ENCODE data around the gene SLC35F3. TPM values are rescaled to one million over a fixed set of nuclear protein-coding genes. Genes with fewer than 3 reads are reported as not detected.

The SLC35F3 gene
- polyA plus RNA-seq, 1 of the 3 experiments (the other 2 are of a cell fraction), result 0.87 TPM

DNA sequence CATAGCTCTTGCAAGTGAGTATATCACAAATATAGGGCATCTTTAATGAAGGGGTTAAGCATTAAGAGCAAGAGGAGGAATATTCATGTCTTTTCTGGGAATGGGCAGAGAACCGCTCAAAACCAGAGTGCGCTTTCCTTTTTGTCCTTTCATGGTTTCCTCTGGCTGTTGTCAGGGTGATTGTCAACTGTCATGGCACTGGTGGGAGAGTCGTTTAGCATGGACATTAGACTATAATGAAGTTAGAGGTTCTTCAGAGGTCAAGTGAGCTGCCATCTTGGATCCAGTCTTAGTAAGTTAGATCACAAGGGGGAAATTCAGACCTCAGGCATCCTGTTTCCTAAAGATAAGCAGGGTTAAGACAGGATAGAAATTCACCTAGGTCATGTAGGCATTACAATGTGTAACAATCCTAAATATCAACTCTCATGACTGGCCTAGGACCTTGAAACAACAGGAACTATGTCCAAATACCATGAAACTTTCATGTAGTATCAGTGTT is 456.7 kb downstream of the SLC35F3 start:
- no peak for TF ChIP-seq TAF1 (IDR thresholded peaks at IDR 0.05; ENCODE audit: borderline replicate concordance, low read depth, low read length)
- TF ChIP-seq, protein P1, sequence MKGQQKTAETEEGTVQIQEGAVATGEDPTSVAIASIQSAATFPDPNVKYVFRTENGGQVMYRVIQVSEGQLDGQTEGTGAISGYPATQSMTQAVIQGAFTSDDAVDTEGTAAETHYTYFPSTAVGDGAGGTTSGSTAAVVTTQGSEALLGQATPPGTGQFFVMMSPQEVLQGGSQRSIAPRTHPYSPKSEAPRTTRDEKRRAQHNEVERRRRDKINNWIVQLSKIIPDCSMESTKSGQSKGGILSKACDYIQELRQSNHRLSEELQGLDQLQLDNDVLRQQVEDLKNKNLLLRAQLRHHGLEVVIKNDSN (IDR thresholded peaks at IDR 0.05; ENCODE audit: borderline replicate concordance, low read depth), result no peak
- TF ChIP-seq, protein P2, sequence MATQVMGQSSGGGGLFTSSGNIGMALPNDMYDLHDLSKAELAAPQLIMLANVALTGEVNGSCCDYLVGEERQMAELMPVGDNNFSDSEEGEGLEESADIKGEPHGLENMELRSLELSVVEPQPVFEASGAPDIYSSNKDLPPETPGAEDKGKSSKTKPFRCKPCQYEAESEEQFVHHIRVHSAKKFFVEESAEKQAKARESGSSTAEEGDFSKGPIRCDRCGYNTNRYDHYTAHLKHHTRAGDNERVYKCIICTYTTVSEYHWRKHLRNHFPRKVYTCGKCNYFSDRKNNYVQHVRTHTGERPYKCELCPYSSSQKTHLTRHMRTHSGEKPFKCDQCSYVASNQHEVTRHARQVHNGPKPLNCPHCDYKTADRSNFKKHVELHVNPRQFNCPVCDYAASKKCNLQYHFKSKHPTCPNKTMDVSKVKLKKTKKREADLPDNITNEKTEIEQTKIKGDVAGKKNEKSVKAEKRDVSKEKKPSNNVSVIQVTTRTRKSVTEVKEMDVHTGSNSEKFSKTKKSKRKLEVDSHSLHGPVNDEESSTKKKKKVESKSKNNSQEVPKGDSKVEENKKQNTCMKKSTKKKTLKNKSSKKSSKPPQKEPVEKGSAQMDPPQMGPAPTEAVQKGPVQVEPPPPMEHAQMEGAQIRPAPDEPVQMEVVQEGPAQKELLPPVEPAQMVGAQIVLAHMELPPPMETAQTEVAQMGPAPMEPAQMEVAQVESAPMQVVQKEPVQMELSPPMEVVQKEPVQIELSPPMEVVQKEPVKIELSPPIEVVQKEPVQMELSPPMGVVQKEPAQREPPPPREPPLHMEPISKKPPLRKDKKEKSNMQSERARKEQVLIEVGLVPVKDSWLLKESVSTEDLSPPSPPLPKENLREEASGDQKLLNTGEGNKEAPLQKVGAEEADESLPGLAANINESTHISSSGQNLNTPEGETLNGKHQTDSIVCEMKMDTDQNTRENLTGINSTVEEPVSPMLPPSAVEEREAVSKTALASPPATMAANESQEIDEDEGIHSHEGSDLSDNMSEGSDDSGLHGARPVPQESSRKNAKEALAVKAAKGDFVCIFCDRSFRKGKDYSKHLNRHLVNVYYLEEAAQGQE (IDR thresholded peaks at IDR 0.05; ENCODE audit: low read depth, low read length), result no peak
- TF ChIP-seq, protein P3, sequence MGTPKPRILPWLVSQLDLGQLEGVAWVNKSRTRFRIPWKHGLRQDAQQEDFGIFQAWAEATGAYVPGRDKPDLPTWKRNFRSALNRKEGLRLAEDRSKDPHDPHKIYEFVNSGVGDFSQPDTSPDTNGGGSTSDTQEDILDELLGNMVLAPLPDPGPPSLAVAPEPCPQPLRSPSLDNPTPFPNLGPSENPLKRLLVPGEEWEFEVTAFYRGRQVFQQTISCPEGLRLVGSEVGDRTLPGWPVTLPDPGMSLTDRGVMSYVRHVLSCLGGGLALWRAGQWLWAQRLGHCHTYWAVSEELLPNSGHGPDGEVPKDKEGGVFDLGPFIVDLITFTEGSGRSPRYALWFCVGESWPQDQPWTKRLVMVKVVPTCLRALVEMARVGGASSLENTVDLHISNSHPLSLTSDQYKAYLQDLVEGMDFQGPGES (IDR thresholded peaks at IDR 0.05; ENCODE audit: low read depth, low read length), result no peak
- no peak for TF ChIP-seq ELF1 (IDR thresholded peaks at IDR 0.05)
- no peak for TF ChIP-seq TEAD4 (IDR thresholded peaks at IDR 0.05; ENCODE audit: borderline replicate concordance, insufficient read depth)
- TF ChIP-seq MEF2A (IDR thresholded peaks at IDR 0.05; ENCODE audit: borderline replicate concordance, low read depth), result no peak
- TF ChIP-seq TCF12 (IDR thresholded peaks at IDR 0.05), result no peak
- TF ChIP-seq, protein P4, sequence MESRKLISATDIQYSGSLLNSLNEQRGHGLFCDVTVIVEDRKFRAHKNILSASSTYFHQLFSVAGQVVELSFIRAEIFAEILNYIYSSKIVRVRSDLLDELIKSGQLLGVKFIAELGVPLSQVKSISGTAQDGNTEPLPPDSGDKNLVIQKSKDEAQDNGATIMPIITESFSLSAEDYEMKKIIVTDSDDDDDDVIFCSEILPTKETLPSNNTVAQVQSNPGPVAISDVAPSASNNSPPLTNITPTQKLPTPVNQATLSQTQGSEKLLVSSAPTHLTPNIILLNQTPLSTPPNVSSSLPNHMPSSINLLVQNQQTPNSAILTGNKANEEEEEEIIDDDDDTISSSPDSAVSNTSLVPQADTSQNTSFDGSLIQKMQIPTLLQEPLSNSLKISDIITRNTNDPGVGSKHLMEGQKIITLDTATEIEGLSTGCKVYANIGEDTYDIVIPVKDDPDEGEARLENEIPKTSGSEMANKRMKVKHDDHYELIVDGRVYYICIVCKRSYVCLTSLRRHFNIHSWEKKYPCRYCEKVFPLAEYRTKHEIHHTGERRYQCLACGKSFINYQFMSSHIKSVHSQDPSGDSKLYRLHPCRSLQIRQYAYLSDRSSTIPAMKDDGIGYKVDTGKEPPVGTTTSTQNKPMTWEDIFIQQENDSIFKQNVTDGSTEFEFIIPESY (IDR thresholded peaks at IDR 0.05; ENCODE audit: borderline replicate concordance, low read depth), result no peak
- no peak for TF ChIP-seq RFX5 (IDR thresholded peaks at IDR 0.05; ENCODE audit: low read length)
- TF ChIP-seq YY1 (IDR thresholded peaks at IDR 0.05; ENCODE audit: low read depth), result no peak
- TF ChIP-seq SMC3 (IDR thresholded peaks at IDR 0.05; ENCODE audit: low read depth, low read length), result no peak
- TF ChIP-seq, protein P5, sequence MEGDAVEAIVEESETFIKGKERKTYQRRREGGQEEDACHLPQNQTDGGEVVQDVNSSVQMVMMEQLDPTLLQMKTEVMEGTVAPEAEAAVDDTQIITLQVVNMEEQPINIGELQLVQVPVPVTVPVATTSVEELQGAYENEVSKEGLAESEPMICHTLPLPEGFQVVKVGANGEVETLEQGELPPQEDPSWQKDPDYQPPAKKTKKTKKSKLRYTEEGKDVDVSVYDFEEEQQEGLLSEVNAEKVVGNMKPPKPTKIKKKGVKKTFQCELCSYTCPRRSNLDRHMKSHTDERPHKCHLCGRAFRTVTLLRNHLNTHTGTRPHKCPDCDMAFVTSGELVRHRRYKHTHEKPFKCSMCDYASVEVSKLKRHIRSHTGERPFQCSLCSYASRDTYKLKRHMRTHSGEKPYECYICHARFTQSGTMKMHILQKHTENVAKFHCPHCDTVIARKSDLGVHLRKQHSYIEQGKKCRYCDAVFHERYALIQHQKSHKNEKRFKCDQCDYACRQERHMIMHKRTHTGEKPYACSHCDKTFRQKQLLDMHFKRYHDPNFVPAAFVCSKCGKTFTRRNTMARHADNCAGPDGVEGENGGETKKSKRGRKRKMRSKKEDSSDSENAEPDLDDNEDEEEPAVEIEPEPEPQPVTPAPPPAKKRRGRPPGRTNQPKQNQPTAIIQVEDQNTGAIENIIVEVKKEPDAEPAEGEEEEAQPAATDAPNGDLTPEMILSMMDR (IDR thresholded peaks at IDR 0.05), result no peak
- Histone ChIP-seq H3K9me2 (no peaks in the 10 kb centered on the region), H3K27ac (ENCODE audit: low read depth in 2 of 2, low read length in 1 of 2) (no peak overlapping the region), H3F3A (replicated peaks; ENCODE audit: insufficient read depth) (no peaks in the 10 kb centered on the region), H3K9ac (no peak overlapping the region), H2AFZ (ENCODE audit: low read depth) (no peak overlapping the region), H3K4me2 (no peak overlapping the region), H4K20me1 (ENCODE audit: insufficient read depth) (no peaks in the 10 kb centered on the region), H3K4me3 (ENCODE audit: low read depth in 2 of 2, low read length in 1 of 2) (no peak overlapping the region), H3K9me3 (no peaks in the 10 kb centered on the region), H3K4me1 (ENCODE audit: control insufficient read depth in 1 of 2, insufficient read depth in 2 of 2, low read depth in 1 of 2, low read length in 1 of 2) (no peaks in the 10 kb centered on the region; a peak in 1 of 4 replicates), H3K27me3 (ENCODE audit: insufficient read depth) (no peaks in the 10 kb centered on the region), H3K36me3 (replicated peaks in 1 of 2; ENCODE audit: control insufficient read depth in 1 of 2, insufficient read depth in 2 of 2, low read length in 1 of 2) (no peaks in the 10 kb centered on the region), H3K79me2 (ENCODE audit: insufficient read depth) (no peaks in the 10 kb centered on the region)
- CTCF ChIA-PET, result interaction anchor here (1.3 kb wide), 1 partner anchor 51 kb away, joined by 4 read pairs; no protein-coding TSS in a partner anchor
- WGBS (ENCODE audit: low lambda C conversion rate), result 80% methylated on average over 3 of the region's 3 CpGs
- POLR2A ChIA-PET, result no interaction called here
- no peak for DNase-seq

Data from SK-N-SH (cell line).